HEK293 (cell line): ENCODE data around the gene THRA.

ENCODE experiments used
- BCL11B ChIP-seq: fragments of 450-650 bp; formaldehyde crosslinking; IDR thresholded peaks from 2 replicates; pipeline ENCODE4 v1.5.1; 2016; ENCODE audit warnings: low read depth, missing biosample characterization, missing genetic modification characterization
- EGR2 ChIP-seq: fragments of 450-650 bp; formaldehyde crosslinking; IDR thresholded peaks from 2 replicates; pipeline ENCODE4 v1.5.1; 2016; ENCODE audit warnings: low read depth, missing biosample characterization, missing genetic modification characterization
- GLI4 ChIP-seq: fragments of 450-650 bp; formaldehyde crosslinking; IDR thresholded peaks from 2 replicates; pipeline ENCODE4 v1.5.1; 2016; ENCODE audit warnings: missing biosample characterization, missing genetic modification characterization
- GLIS1 ChIP-seq: fragments of 450-650 bp; formaldehyde crosslinking; IDR thresholded peaks from 2 replicates; pipeline ENCODE4 v1.5.1; 2016; ENCODE audit warnings: missing biosample characterization, missing genetic modification characterization
- IKZF3 ChIP-seq: fragments of 450-650 bp; IDR thresholded peaks from 2 replicates; pipeline ENCODE4 v1.5.0; 2018; ENCODE audit warnings: missing biosample characterization, mild to moderate bottlenecking, missing genetic modification characterization, moderate library complexity
- KLF9 ChIP-seq: fragments of 450-650 bp; formaldehyde crosslinking; IDR thresholded peaks from 2 replicates; pipeline ENCODE4 v1.5.1; 2016; ENCODE audit warnings: missing biosample characterization, missing genetic modification characterization, low read depth
- PATZ1 ChIP-seq: fragments of 450-650 bp; formaldehyde crosslinking; IDR thresholded peaks from 2 replicates; pipeline ENCODE4 v1.5.1; 2016; ENCODE audit warnings: missing biosample characterization, missing genetic modification characterization
- PRDM10 ChIP-seq: fragments of 450-650 bp; formaldehyde crosslinking; IDR thresholded peaks from 2 replicates; pipeline ENCODE4 v1.5.1; 2016; ENCODE audit warnings: missing biosample characterization, missing genetic modification characterization
- TRIM28 ChIP-seq: IDR thresholded peaks from 2 replicates; pipeline ENCODE4 v1.6.1; 2011; ENCODE audit warnings: low read length, control low read depth, borderline replicate concordance
- WT1 ChIP-seq: fragments of 450-650 bp; formaldehyde crosslinking; IDR thresholded peaks from 2 replicates; pipeline ENCODE4 v1.5.1; 2016; ENCODE audit warnings: missing biosample characterization, missing genetic modification characterization
- YY1 ChIP-seq: fragments of 450-650 bp; formaldehyde crosslinking; IDR thresholded peaks from 2 replicates; pipeline ENCODE4 v1.5.1; 2018; ENCODE audit warnings: missing biosample characterization, missing genetic modification characterization
- ZBTB10 ChIP-seq: fragments of 450-650 bp; formaldehyde crosslinking; IDR thresholded peaks from 2 replicates; pipeline ENCODE4 v1.5.1; 2016; ENCODE audit warnings: missing biosample characterization, missing genetic modification characterization
- ZBTB17 ChIP-seq: fragments of 450-650 bp; formaldehyde crosslinking; IDR thresholded peaks from 2 replicates; pipeline ENCODE4 v1.5.1; 2016; ENCODE audit warnings: missing biosample characterization, missing genetic modification characterization
- ZFP37 ChIP-seq: fragments of 450-650 bp; formaldehyde crosslinking; IDR thresholded peaks from 2 replicates; pipeline ENCODE4 v1.5.1; 2016; ENCODE audit warnings: missing biosample characterization, missing genetic modification characterization
- ZFP69B ChIP-seq: fragments of 450-650 bp; formaldehyde crosslinking; IDR thresholded peaks from 2 replicates; pipeline ENCODE4 v1.5.1; 2016; ENCODE audit warnings: missing biosample characterization, missing genetic modification characterization
- ZIC2 ChIP-seq: fragments of 450-650 bp; formaldehyde crosslinking; IDR thresholded peaks from 2 replicates; pipeline ENCODE4 v1.5.1; 2016; ENCODE audit warnings: missing biosample characterization, missing genetic modification characterization
- ZNF292 ChIP-seq: fragments of 450-650 bp; formaldehyde crosslinking; IDR thresholded peaks from 2 replicates; pipeline ENCODE4 v1.5.1; 2016; ENCODE audit warnings: low read depth, missing biosample characterization, missing genetic modification characterization, borderline replicate concordance
- ZNF335 ChIP-seq: fragments of 450-650 bp; formaldehyde crosslinking; conservative IDR thresholded peaks from 2 replicates; pipeline ENCODE4 v1.5.1; 2016; ENCODE audit warnings: missing biosample characterization, missing genetic modification characterization
- ZNF37A ChIP-seq: fragments of 450-650 bp; IDR thresholded peaks from 2 replicates; pipeline ENCODE4 v1.5.1; 2018; ENCODE audit warnings: missing biosample characterization, missing genetic modification characterization
- ZNF398 ChIP-seq: fragments of 450-650 bp; formaldehyde crosslinking; IDR thresholded peaks from 2 replicates; pipeline ENCODE4 v1.5.1; 2017; ENCODE audit warnings: missing biosample characterization, missing genetic modification characterization
- ZNF561 ChIP-seq: fragments of 450-650 bp; IDR thresholded peaks from 2 replicates; pipeline ENCODE4 v1.5.1; 2018; ENCODE audit warnings: missing biosample characterization, missing genetic modification characterization, borderline replicate concordance
- ZNF600 ChIP-seq: fragments of 450-650 bp; formaldehyde crosslinking; IDR thresholded peaks from 2 replicates; pipeline ENCODE4 v1.5.1; 2016; ENCODE audit warnings: missing biosample characterization, missing genetic modification characterization
- ZNF610 ChIP-seq: fragments of 450-650 bp; formaldehyde crosslinking; IDR thresholded peaks from 2 replicates; pipeline ENCODE4 v1.5.1; 2016; ENCODE audit warnings: missing biosample characterization, missing genetic modification characterization, borderline replicate concordance
- ZNF654 ChIP-seq: fragments of 450-650 bp; formaldehyde crosslinking; IDR thresholded peaks from 2 replicates; pipeline ENCODE4 v1.5.1; 2016; ENCODE audit warnings: low read depth, missing biosample characterization, missing genetic modification characterization
- ZNF692 ChIP-seq: fragments of 450-650 bp; formaldehyde crosslinking; IDR thresholded peaks from 2 replicates; pipeline ENCODE4 v1.5.1; 2016; ENCODE audit warnings: missing biosample characterization, missing genetic modification characterization
- ZNF843 ChIP-seq: fragments of 450-650 bp; formaldehyde crosslinking; IDR thresholded peaks from 2 replicates; pipeline ENCODE4 v1.5.1; 2016; ENCODE audit warnings: missing biosample characterization, missing genetic modification characterization
- ZSCAN30 ChIP-seq: fragments of 450-650 bp; IDR thresholded peaks from 2 replicates; pipeline ENCODE4 v1.5.1; 2018; ENCODE audit warnings: missing biosample characterization, mild to moderate bottlenecking, missing genetic modification characterization, moderate library complexity

The THRA gene

DNA sequence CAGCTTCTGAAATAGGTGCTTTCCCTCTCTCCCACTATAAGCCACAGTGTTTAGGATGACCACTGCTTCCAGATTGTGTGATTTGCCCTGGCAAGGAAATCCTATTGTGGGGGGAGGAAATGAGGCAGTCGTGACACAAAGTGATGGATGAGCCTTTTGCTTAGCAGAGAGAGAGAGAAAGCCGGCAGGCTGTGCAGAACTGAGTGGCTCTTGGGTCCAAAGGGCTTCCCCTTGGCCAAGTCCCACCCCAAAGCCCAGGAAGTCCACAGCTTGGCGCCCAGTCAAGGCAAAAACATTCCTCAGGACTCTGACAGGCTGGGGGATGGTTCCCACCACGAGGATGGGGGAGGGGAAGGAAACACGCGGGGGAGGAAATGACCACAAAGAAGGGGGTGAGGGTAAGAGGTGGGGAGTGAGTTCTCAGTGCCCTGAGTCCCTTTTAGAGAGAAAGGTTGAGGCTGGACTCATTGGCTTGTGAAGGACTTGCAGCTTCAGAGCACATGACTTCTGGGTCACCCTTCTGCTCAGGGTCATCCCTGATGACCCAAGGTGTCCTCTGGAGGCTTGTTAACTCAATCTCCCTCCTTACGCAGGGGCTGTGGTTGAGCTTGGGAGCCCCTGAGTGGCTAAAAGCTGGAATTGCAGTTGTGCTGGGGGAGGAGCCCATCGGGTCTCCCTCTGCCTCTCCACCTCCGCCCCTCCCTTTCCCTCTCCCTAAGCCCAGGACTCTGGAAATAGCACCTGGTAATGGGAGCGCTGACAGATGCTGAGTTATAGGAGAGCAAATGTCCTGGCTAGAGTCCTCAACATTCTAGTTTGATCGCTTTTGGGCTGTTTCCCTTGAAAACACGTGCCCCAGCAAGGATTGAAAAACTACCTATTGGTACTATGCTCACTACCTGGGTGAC lies 48.7 kb downstream of the THRA start (continued):
- peak; percentile 63; the same call in 1 of the 2 replicates for TF ChIP-seq ZBTB10 (tag by site-specific recombination)
- TF ChIP-seq YY1 = no peak
- peak; percentile 80 for TF ChIP-seq BCL11B (tag by site-specific recombination)
- TF ChIP-seq ZNF561 = peak; percentile 31; the same call in 1 of the 2 replicates
- TF ChIP-seq ZNF292 (tag by site-specific recombination) = no peak
- TF ChIP-seq ZNF654 (tag by site-specific recombination) = peak; percentile 89
- 0 out of 2 replicates have a peak, but pooled peaks have one; percentile 29 for TF ChIP-seq GLI4 (tag by site-specific recombination)
- TF ChIP-seq PATZ1 (tag by site-specific recombination) = peak; percentile 77
- TF ChIP-seq ZFP69B (tag by site-specific recombination) = 0 out of 2 replicates have a peak, but pooled peaks have one; percentile 41
- TF ChIP-seq PRDM10 = peak; percentile 95
- TF ChIP-seq ZNF692 = 0 out of 2 replicates have a peak, but pooled peaks have one; percentile 33
- peak; percentile 54 for TF ChIP-seq ZIC2 (tag by site-specific recombination)
- peak; percentile 79 for TF ChIP-seq WT1 (tag by site-specific recombination)
- TF ChIP-seq ZBTB17 (tag by site-specific recombination) = peak; percentile 53
- 0 out of 2 replicates have a peak, but pooled peaks have one; percentile 14 for TF ChIP-seq ZSCAN30 (tag by site-specific recombination)
- TF ChIP-seq ZNF843 = 0 out of 2 replicates have a peak, but pooled peaks have one; percentile 39
- TF ChIP-seq EGR2 (tag by site-specific recombination) = peak; percentile 80
- peak; percentile 89 for TF ChIP-seq ZNF398
- peak; percentile 30; the same call in 1 of the 2 replicates for TF ChIP-seq KLF9 (tag by site-specific recombination)
- peak; percentile 73 for TF ChIP-seq GLIS1 (tag by site-specific recombination)
- TF ChIP-seq ZNF335 (tag by site-specific recombination) = peak; percentile 36; the same call in 1 of the 2 replicates
- TF ChIP-seq ZNF600 (tag by site-specific recombination) = 0 out of 2 replicates have a peak, but pooled peaks have one; percentile 18
- peak; percentile 83 for TF ChIP-seq IKZF3 (tag by site-specific recombination)
- peak; percentile 38; the same call in 1 of the 2 replicates for TF ChIP-seq ZNF610 (tag by site-specific recombination)
- TF ChIP-seq TRIM28 = peak; percentile 72; the same call in 1 of the 2 replicates
- TF ChIP-seq ZFP37 (tag by site-specific recombination) = peak; percentile 68; the same call in 1 of the 2 replicates
- TF ChIP-seq ZNF37A (tag by site-specific recombination) = no peak
